Fibroblast of skin of back (primary cell): Measurements from ENCODE around the gene KMT2C. TPM values are rescaled to one million over a fixed set of nuclear protein-coding genes. Genes with fewer than 3 reads are reported as not detected.
"Not testable (repeated sequence)": the region's sequence is repeated elsewhere in the genome, so short reads cannot be mapped to it uniquely, and the experiment has no call there.

Experiments
- DNase-seq: peaks from one replicate; pipeline ENCODE4 v3.0.0-alpha.2; 2013
- polyA plus RNA-seq, 2 experiments: library from polyadenylated mRNA; unstranded; fragments of 120-200 nt; gene quantifications; one replicate each; pipeline ENCODE4 v1.2.1, GENCODE V29; 2013; ENCODE audit not compliant: insufficient read length in 2 of 2

KMT2C gene
- polyA plus RNA-seq (2013, experiment 1 of 2; ENCODE audit: insufficient read length), result 8.7 TPM
- 14.0 TPM for polyA plus RNA-seq (2013, experiment 2 of 2; ENCODE audit: insufficient read length)

DNA sequence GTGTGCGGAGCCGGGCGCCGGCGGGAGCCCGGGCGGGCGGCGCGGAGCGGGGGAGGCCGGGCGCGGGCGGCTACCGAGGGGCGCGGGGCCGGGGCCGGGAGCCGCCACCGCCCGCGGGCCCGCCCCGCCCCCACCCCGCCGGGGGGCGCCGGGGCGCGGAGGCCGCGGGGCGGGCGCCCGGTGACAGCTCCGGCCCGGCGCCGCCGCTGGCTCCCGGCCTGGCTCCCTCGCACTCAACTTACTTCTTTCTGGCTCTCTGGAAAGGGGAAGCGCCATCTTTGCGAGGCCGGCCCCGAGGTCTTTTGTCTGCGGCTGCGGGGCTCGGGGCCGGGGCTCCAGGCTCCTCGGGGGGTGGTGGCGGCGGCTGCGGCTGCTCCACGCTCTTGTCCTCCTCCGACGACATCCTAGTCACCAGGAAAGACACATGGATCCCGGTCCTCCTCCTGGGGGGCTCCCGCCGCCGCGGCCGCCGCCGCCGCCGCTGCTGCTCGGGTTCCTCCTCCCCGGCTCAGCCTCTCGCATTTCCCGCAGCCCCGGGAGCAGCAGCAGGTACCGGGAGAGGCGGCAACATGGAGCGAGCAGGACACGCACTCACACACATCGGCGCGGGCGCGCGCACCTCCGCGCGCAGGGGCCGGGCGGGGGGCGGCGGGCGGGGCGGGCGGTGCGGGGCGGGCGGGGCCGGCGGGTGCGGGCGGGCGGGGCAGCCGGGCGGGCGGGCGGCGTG, at the start of gene KMT2C:
Gene KMT2C, minus strand, starts transcription at position 620 of the 727 bp plus-strand sequence. Its CDS starts 217 bp downstream, at position 403.
- peak; percentile 52 for DNase-seq

DNA sequence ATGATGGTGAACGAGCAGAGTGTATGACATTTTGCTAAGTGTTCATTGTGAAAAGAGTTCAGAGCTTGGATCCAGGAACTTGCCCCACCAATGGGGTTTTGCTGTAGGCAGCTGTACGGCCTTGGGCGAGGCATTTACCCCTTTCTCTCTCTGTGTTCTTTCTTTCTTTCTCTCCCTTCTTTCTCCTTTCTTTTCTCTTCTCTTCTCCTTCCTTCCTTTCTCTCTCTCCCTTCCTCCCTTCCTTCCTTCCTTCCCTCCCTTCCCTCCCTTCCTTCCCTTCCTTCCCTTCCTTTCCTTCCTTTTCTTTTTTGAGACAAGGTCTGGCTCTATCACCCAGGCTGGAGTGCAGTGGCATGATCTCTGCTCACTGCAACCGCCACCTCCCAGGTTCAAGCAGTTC, 45.3 kb upstream of the KMT2C start:
- no peak for DNase-seq

DNA sequence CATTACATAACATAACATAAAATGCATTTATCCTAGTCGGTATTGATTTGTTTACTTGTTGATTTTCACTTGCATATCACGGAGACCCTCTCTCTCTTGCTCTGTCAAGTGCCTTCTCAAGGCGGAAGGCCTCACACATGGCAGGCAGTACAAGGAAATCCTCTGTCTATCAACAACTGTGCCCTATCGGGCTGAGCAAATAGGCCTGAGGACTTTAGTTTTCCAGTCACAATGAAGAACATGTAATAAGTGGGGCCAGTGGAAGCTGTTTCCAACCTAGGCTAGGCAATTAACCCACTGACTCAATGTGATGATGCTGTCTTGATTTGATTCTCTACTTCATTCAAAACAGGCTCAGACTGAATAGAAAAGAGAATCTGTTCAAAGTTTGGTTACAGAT, 44.9 kb upstream of the KMT2C start:
- DNase-seq, result no peak

DNA sequence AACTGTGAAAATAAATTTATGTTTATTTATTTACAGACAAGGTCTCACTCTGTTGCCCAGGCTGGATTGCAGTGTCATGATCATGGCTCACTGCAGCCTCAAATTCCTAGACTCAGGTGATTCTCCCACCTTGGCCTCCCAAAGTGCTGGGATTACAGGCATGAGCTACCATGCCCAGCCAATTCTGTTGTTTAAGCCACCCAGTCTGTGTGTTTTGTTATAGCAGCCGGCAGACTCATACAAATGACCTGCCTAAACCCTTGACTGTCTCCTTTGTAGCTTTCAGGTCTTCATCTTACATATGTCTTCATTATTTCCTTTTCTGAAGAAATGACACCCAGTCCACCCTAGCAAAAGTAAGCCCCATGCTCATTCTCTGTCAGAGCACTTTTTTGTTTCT, 43.8 kb upstream of the KMT2C start:
- no peak for DNase-seq

GRCh38 chr7:152478140-152478539, 42.3 kb upstream of the KMT2C start:
- DNase-seq, result no peak

GRCh38 chr7:152477079-152477478, 41.3 kb upstream of the KMT2C start:
- no peak for DNase-seq

- no peak for DNase-seq
Measured at GRCh38 chr7:152476551-152476950, 40.7 kb upstream of the KMT2C start.

- not testable (repeated sequence) for DNase-seq
Measured at GRCh38 chr7:152471023-152471620, 35.3 kb upstream of the KMT2C start.

DNA sequence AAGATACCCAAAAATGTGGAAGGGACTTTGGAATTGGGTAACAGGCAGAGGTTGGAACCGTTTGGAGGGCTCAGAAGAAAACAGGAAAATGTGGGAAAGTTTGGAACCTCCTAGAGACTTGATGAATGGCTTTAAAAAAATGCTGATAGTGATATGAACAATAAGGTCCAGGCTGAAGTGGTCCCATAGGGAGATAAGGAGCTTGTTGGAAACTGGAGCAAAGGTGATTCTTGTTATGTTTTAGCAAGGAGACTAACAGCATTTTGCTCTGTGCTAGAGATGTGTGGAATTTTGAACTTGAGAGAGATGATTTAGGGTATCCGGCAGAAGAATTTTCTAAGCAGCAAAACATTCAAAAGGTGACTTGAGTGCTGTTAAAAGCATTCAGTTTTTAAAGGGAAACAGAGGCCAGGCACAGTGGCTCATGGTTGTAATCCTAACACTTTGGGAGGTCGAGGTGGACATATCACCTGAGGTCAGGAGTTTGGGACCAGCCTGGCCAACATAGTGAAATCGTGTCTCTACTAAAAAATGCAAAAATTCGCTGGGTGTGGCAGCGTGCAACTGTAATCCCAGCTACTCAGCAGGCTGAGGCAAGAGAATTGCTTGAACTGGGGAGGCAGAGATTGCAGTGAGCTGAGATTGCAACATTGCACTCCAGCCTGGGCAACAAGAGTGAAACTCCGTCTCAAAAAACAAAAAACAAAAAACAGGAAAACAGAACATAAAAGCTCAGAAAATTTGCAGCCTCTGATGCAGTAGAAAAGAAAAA, 34.6 kb upstream of the KMT2C start:
- DNase-seq, result not testable (repeated sequence)

- DNase-seq, result not testable (repeated sequence)
Measured at GRCh38 chr7:152469576-152469975, 33.8 kb upstream of the KMT2C start.

DNA sequence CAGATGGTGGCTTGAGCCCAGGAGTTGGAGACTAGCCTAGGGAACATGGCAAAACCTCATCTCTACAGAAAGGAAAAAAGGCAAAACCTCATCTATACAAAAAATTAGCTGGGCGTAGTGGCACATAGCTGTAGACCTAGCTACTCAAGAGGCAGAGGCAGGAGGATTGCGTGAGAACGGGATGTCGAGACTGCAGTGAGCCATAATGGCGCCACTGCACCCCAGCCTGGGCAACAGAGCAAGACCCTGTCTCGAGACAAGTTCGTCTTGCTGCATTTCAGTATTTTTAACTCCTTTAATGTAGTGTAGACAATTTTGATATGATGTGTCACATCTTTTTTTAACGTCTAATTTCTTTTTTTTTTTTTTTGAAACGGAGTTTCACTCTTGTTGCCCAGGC, 31.4 kb upstream of the KMT2C start:
- no peak for DNase-seq

- no peak for DNase-seq
Measured at GRCh38 chr7:152465119-152465387, 29.2 kb upstream of the KMT2C start.

- DNase-seq, result peak; percentile 74
Measured at GRCh38 chr7:152464312-152465118, 28.7 kb upstream of the KMT2C start.

GRCh38 chr7:152463709-152464311, 28.0 kb upstream of the KMT2C start:
- peak; percentile 98 for DNase-seq

GRCh38 chr7:152462995-152463708, 27.3 kb upstream of the KMT2C start:
- DNase-seq, result peak; percentile 45

GRCh38 chr7:152459724-152460251, 24.0 kb upstream of the KMT2C start:
- DNase-seq, result no peak

- no peak for DNase-seq
Measured at GRCh38 chr7:152451356-152451755, 15.6 kb upstream of the KMT2C start.

DNA sequence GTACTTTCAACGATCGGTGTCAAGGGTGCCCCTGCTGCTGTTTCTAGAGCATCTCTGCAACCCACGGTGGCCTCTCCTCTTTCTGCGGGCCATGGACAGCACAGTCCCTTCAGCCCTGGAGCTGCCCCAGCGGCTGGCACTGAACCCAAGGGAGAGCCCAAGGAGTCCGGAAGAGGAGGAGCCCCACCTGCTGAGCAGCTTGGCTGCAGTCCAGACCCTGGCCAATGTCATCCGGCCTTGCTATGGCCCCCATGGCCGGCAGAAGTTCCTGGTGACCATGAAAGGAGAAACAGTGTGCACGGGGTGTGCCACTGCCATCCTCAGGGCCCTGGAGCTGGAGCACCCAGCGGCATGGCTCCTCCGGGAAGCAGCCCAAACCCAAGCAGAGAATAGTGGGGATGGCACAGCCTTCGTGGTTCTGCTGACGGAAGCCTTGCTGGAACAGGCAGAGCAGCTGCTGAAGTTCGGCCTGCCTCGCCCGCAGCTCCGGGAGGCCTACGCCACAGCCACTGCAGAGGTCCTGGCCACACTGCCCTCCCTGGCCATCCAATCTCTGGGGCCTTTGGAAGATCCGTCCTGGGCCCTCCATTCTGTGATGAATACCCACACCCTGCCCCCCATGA, 9.7 kb upstream of the KMT2C start:
- DNase-seq, result not testable (repeated sequence)

GRCh38 chr7:152443586-152443985, 7.8 kb upstream of the KMT2C start:
- no peak for DNase-seq

- no peak for DNase-seq
Measured at GRCh38 chr7:152442330-152442835, 6.6 kb upstream of the KMT2C start.

GRCh38 chr7:152441810-152442209, 6.0 kb upstream of the KMT2C start:
- DNase-seq, result not testable (repeated sequence)
